ENCODE measurements around the gene PRKCG. TPM values are rescaled to one million over a fixed set of nuclear protein-coding genes. Genes with fewer than 3 reads are reported as not detected.

The PRKCG gene
- total RNA-seq, 2 donors from 2014 or later, result 0.26 TPM; not detected in 1

DNA sequence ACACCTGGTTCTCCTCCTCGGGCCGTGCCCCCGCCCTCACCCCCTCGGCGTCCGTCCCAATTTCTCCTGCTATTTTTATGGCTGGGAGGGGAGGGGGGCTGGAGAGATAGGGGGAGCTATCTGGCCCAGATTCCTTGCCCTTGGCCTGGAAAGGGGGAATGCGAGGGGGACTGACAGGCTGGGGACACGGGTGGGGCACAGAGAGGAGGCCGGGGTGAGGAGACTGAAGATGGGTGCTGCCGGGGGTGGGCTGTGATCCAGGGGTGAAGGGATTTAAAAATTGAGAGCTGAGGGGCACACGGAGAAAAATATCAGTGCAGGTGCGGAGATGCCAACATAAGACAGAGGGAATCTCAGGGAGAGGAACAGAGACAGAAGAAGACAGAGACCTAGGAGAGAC lies 2.3 kb downstream of the PRKCG start:
- intact Hi-C loops (cut with DNase I), result no loop called here
- Histone ChIP-seq H3K36me3 (replicated peaks in 1 of 2; ENCODE audit: insufficient read depth in 1 of 2, low read depth in 2 of 2) (no peaks in the 10 kb centered on the region), H3K27me3 (peaks cover 0 to 28% of the 10 kb centered on the region in 2 donors), H3K9me3 (no peaks in the 10 kb centered on the region), H3K27ac (no peak overlapping the region), H3K4me1 (peaks cover 21% of the 10 kb centered on the region), H3K4me3 (no peak overlapping the region)
- WGBS, 2 donors, result 25 to 30% methylated on average over 12 of the region's 12 CpGs
- ATAC-seq (no peak), DNase-seq (no peak)
- TF ChIP-seq POLR2A (IDR thresholded peaks at IDR 0.05), result no peak
- TF ChIP-seq, protein P1, sequence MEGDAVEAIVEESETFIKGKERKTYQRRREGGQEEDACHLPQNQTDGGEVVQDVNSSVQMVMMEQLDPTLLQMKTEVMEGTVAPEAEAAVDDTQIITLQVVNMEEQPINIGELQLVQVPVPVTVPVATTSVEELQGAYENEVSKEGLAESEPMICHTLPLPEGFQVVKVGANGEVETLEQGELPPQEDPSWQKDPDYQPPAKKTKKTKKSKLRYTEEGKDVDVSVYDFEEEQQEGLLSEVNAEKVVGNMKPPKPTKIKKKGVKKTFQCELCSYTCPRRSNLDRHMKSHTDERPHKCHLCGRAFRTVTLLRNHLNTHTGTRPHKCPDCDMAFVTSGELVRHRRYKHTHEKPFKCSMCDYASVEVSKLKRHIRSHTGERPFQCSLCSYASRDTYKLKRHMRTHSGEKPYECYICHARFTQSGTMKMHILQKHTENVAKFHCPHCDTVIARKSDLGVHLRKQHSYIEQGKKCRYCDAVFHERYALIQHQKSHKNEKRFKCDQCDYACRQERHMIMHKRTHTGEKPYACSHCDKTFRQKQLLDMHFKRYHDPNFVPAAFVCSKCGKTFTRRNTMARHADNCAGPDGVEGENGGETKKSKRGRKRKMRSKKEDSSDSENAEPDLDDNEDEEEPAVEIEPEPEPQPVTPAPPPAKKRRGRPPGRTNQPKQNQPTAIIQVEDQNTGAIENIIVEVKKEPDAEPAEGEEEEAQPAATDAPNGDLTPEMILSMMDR (IDR thresholded peaks at IDR 0.05), result no peak

DNA sequence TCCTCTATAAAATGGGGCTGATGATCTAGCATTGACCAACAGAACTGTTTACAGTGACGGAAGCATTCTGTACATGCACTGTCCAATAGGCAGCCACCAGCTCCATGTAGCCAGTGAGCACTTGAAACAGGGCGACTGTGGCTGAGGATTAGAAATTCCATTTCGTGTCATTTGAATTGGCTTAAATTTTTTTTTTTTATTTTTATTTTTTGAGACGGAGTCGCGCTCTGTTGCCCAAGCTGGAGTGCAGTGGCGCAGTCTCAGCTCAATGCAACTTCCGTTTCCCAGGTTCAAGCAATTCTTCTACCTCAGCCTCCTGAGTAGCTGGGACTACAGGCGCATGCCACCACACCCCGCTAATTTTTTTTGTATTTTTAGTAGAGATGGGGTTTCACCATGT lies 3.0 kb downstream of the PRKCG start:
- H3K27me3 ChIP-seq, result peaks cover 0 to 28% of the 10 kb centered on the region in 2 donors

DNA sequence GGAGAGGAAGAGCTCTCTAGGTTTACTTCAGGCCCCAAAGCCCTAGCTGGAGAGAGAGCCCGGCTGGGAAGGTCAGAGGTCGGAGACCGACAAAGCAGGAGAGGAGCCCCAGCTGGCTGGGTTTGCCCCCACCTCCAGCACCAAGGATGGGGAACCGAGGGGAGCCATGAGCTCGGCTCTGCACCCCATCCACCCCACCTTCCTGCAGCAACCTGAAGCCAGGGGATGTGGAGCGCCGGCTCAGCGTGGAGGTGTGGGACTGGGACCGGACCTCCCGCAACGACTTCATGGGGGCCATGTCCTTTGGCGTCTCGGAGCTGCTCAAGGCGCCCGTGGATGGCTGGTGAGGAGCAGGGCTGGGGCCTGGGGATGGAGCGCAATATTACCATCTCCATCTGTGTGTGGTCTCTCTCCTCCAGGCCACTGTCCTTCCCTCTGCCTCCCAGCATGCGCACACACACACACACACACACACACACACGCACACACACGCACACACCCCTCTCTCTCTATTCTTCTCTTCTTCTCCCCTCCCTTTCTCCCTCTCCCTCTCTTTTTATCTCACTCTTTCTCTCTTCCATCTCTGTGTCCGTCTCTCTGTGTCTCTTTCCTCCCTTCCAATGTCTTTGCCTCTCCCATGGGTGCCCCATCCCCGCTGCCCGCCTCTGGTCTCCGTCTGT lies 10.4 kb downstream of the PRKCG start:
- Histone ChIP-seq H3K4me1 (peaks cover 6% of the 10 kb centered on the region), H3K27me3 (no peaks in the 10 kb centered on the region), H3K4me3 (no peak overlapping the region), H3K27ac (no peak overlapping the region), H3K36me3 (replicated peaks in 1 of 2; ENCODE audit: insufficient read depth in 1 of 2, low read depth in 2 of 2) (no peaks in the 10 kb centered on the region), H3K9me3 (no peaks in the 10 kb centered on the region)
- TF ChIP-seq POLR2A (IDR thresholded peaks at IDR 0.05), result no peak
- TF ChIP-seq, protein P1 (IDR thresholded peaks at IDR 0.05), result no peak
- 59 to 73% methylated on average over 22 to 23 of the region's 23 CpGs for WGBS, 2 donors
- intact Hi-C loops (cut with DNase I), result no loop called here
- DNase-seq (no peak), ATAC-seq (no peak)

More for the DNA sequence above, 3.0 kb downstream of the PRKCG start:
- ATAC-seq, result no peak
- H3K27ac ChIP-seq, result no peak overlapping the region
- no peaks in the 10 kb centered on the region for H3K9me3 ChIP-seq
- H3K4me3 ChIP-seq, result no peak overlapping the region
- intact Hi-C loops (cut with DNase I), result no loop called here
- no peaks in the 10 kb centered on the region for H3K36me3 ChIP-seq (replicated peaks in 1 of 2; ENCODE audit: insufficient read depth in 1 of 2, low read depth in 2 of 2)
- WGBS, 2 donors, result 76 to 84% methylated on average over 10 of the region's 10 CpGs
- H3K4me1 ChIP-seq, result peaks cover 20% of the 10 kb centered on the region
- no peak for TF ChIP-seq POLR2A (IDR thresholded peaks at IDR 0.05)
- TF ChIP-seq, protein P1 (IDR thresholded peaks at IDR 0.05), result no peak
- DNase-seq, result no peak

DNA sequence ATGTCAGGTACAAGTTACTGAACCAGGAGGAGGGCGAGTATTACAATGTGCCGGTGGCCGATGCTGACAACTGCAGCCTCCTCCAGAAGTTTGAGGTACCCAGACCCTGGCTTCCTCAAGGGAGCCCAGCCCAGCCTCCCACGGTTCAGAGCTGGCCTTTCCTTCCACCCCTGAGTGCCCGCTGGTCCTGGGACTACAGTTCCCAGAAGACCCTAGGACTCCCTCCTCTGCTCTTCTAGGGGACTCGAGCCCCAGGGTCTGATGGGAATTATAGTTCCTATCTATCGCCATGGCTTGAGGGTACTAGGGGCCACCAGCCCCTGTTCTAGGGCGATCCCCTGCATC lies 11.0 kb downstream of the PRKCG start:
- Histone ChIP-seq H3K9me3 (no peaks in the 10 kb centered on the region), H3K4me3 (no peak overlapping the region), H3K27ac (no peak overlapping the region), H3K27me3 (no peaks in the 10 kb centered on the region), H3K4me1 (peaks cover 6% of the 10 kb centered on the region), H3K36me3 (replicated peaks in 1 of 2; ENCODE audit: insufficient read depth in 1 of 2, low read depth in 2 of 2) (no peaks in the 10 kb centered on the region)
- TF ChIP-seq, protein P1 (IDR thresholded peaks at IDR 0.05), result no peak
- TF ChIP-seq POLR2A (IDR thresholded peaks at IDR 0.05), result no peak
- DNase-seq (no peak), ATAC-seq (no peak)
- WGBS, 2 donors, result 40 to 43% methylated on average over 8 of the region's 8 CpGs
- intact Hi-C loops (cut with DNase I), result no loop called here

DNA sequence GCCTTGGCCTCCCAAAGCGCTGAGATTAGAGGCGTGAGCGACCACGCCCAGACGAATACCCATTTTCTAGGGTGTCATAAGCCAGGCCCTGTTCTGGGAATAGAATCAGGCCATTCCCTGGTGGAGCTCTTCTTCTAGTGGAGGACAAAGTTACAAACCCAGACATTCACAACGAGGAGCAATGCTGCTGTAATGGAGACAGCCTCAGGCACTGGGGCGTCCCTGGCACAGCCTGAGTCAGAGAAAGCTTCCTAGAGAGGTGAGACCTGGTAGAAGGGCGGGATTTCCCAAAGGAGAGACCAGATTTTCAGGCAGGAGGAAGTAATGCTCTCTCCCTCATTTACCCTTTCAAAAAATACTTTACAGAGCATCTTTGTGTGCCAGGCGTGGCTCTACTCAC lies 12.7 kb downstream of the PRKCG start:
- DNase-seq (no peak), ATAC-seq (no peak)
- Histone ChIP-seq H3K9me3 (no peaks in the 10 kb centered on the region), H3K27ac (no peak overlapping the region), H3K36me3 (replicated peaks in 1 of 2; ENCODE audit: insufficient read depth in 1 of 2, low read depth in 2 of 2) (no peaks in the 10 kb centered on the region), H3K4me3 (no peak overlapping the region), H3K27me3 (no peaks in the 10 kb centered on the region), H3K4me1 (peaks cover 4% of the 10 kb centered on the region)
- intact Hi-C loops (cut with DNase I), result no loop called here
- no peak for TF ChIP-seq POLR2A (IDR thresholded peaks at IDR 0.05)
- TF ChIP-seq, protein P1 (IDR thresholded peaks at IDR 0.05), result no peak
- WGBS, 2 donors, result 64 to 65% methylated on average over 8 to 9 of the region's 9 CpGs

All from body of pancreas (tissue), 4 donors.